Colonic mucosa (tissue), 2 donors: ENCODE measurements around the gene TPGS2. TPM values are rescaled to one million over a fixed set of nuclear protein-coding genes. Genes with fewer than 3 reads are reported as not detected.

ENCODE experiments used
- total RNA-seq, 2 donors: library from RNA; stranded (reverse); fragmentation: NEBNext Ultra II Directional in 1 of 2; extraction: Animal tissue kit (Norgen Biotek cat#: 25700) in 1 of 2; gene quantifications; one replicate each; pipeline ENCODE4 v1.2.1, GENCODE V29; 2021
- donor health status: DM: no; HTN: no; CAD: no.
- donor health status: DM: no; HTN: no; CAD: no.

Gene TPGS2
- total RNA-seq, 2 donors from 2014 or later: 51.8 to 79.2 TPM

Other genes starting within 250 kb of the TPGS2 start
- gene KIAA1328, start 125 bp upstream of the TPGS2 start, total RNA-seq: 1 to 10 TPM; 4.8 to 5.2 TPM